ENCODE results near the gene AFTPH.
"Not testable (repeated sequence)": the region's sequence is repeated elsewhere in the genome, so short reads cannot be mapped to it uniquely, and the experiment has no call there.

Gene AFTPH

DNA sequence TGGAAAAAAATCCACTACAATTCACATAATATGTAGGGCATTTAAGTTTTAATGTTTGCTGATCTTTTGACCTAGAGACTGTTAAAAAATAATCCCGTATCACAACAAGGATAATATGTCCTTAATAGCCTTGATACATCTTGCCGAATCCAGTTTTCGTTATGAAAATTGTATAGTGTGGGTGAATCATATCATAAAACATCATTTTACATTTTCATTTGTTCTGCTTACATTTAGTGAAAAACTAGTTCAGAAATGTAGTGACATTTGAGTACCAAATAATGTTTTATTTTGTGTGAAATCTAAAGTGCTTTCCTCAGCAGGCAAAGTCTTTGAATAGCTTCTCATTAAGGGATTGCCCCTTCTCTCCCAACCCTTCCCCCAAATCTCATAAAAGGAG, 1.9 kb downstream of the AFTPH start:
- TF ChIP-seq, protein P1, sequence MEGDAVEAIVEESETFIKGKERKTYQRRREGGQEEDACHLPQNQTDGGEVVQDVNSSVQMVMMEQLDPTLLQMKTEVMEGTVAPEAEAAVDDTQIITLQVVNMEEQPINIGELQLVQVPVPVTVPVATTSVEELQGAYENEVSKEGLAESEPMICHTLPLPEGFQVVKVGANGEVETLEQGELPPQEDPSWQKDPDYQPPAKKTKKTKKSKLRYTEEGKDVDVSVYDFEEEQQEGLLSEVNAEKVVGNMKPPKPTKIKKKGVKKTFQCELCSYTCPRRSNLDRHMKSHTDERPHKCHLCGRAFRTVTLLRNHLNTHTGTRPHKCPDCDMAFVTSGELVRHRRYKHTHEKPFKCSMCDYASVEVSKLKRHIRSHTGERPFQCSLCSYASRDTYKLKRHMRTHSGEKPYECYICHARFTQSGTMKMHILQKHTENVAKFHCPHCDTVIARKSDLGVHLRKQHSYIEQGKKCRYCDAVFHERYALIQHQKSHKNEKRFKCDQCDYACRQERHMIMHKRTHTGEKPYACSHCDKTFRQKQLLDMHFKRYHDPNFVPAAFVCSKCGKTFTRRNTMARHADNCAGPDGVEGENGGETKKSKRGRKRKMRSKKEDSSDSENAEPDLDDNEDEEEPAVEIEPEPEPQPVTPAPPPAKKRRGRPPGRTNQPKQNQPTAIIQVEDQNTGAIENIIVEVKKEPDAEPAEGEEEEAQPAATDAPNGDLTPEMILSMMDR (IDR thresholded peaks at IDR 0.05; ENCODE audit: insufficient read depth, low read length, poor library complexity, severe bottlenecking): no peak
- Histone ChIP-seq H3K36me3 (ENCODE audit: control insufficient read depth, insufficient read depth, low read length) (no peaks in the 10 kb centered on the region; the same call in 1 of the 2 replicates), H3K4me3 (replicated peaks; ENCODE audit: low read depth, low read length) (peak overlapping the region; percentile 100), H3K27me3 (replicated peaks; ENCODE audit: control insufficient read depth, insufficient read depth, low read length) (no peaks in the 10 kb centered on the region)
- no peak for DNase-seq (ENCODE audit: extremely low read depth, insufficient read length)

DNA sequence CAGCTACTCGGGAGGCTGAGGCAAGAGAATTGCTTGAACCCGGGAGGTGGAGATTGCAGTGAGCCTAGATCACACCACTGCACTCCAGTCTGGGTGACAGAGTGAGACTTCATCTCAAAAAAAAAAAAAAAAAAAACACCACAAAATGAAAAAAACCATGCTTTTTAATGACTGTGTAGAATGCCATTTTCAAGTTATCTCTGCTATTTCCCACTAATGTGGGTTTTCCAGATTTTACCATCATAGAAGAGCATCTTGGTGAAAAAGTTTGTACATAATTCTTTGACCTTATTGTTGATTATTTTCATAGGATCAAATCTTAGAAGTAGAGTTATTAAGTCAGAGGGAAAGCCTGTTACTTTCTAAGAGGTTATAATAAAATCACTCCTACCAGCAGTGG, 6.8 kb downstream of the AFTPH start:
- not testable (repeated sequence) for H3K36me3 ChIP-seq (ENCODE audit: control insufficient read depth, insufficient read depth, low read length); H3K4me3 ChIP-seq (replicated peaks; ENCODE audit: low read depth, low read length)

DNA sequence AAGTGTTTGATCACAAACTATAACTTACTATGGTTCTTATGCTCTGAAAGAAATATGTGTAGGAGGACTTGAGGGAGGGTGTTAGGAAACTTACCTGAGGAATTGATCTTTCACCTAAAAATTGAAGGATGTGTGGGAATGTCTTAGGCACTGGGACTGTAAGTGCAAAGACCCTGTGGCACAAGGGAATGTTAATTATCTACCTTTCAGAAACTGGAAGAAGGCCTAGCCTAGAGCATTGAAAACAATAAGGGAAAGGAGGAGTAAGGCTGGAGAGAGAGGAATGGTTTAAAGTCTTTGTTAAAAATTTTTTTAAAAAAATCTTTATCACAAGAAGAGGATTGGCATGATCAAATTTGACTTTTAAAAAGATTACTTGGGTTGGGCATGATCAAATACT, 7.9 kb downstream of the AFTPH start:
- Histone ChIP-seq H3K27me3 (replicated peaks; ENCODE audit: control insufficient read depth, insufficient read depth, low read length) (no peaks in the 10 kb centered on the region), H3K36me3 (ENCODE audit: control insufficient read depth, insufficient read depth, low read length) (no peaks in the 10 kb centered on the region; the same call in 1 of the 2 replicates), H3K4me3 (replicated peaks; ENCODE audit: low read depth, low read length) (no peak overlapping the region)
- no peak for DNase-seq (ENCODE audit: extremely low read depth, insufficient read length)
- TF ChIP-seq, protein P1 (IDR thresholded peaks at IDR 0.05; ENCODE audit: insufficient read depth, low read length, poor library complexity, severe bottlenecking): no peak

More for the DNA sequence above, 6.8 kb downstream of the AFTPH start:
- not testable (repeated sequence) for DNase-seq (ENCODE audit: extremely low read depth, insufficient read length); H3K27me3 ChIP-seq (replicated peaks; ENCODE audit: control insufficient read depth, insufficient read depth, low read length)

DNA sequence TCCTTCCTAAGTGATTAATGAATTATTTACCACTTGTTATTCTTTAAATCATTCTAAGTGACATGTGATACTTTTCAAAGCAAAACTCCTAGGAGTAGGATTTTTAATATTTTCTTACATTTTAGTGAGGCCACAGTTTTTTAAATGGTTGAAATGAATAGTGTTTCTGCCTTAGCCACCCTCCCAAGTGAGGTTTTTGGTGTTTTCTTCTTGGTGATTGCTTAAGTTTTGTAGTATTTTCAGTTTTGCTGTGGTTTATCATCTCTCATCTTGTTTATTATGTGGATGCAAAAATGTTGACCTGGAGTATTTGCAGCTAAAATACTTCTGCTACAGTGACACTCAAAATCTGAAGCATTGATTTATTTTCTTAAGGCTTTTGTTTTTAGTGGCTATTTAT, 9.8 kb downstream of the AFTPH start:
- H3K4me3 ChIP-seq (replicated peaks; ENCODE audit: low read depth, low read length): peak overlapping the region; percentile 14
- no peak for DNase-seq (ENCODE audit: extremely low read depth, insufficient read length)
- TF ChIP-seq, protein P1 (IDR thresholded peaks at IDR 0.05; ENCODE audit: insufficient read depth, low read length, poor library complexity, severe bottlenecking): no peak
- H3K27me3 ChIP-seq (replicated peaks; ENCODE audit: control insufficient read depth, insufficient read depth, low read length): no peaks in the 10 kb centered on the region
- no peaks in the 10 kb centered on the region; the same call in 1 of the 2 replicates for H3K36me3 ChIP-seq (ENCODE audit: control insufficient read depth, insufficient read depth, low read length)

DNA sequence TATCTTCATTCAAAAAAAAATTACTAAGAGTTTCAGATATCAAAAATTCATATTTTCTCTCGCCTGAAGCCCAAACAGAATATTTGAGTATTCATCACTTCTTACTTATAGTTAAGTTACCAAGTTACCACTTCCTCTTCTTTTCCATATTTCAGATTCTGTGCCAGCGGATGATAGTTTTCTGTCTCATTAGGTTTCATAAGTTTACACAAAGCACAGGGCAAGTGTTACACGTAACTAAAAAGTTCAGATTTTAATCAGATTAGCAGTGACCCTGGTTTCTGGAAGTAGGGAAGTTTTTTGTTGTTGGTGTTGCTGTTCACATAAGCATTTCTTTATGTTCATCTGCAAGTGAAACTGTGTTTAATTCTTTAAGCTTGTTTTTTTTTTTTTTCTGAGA, 10.2 kb downstream of the AFTPH start:
- peak; percentile 54 for DNase-seq (ENCODE audit: extremely low read depth, insufficient read length)
- H3K27me3 ChIP-seq (replicated peaks; ENCODE audit: control insufficient read depth, insufficient read depth, low read length): no peaks in the 10 kb centered on the region
- no peaks in the 10 kb centered on the region; the same call in 1 of the 2 replicates for H3K36me3 ChIP-seq (ENCODE audit: control insufficient read depth, insufficient read depth, low read length)
- no peak overlapping the region for H3K4me3 ChIP-seq (replicated peaks; ENCODE audit: low read depth, low read length)
- TF ChIP-seq, protein P1 (IDR thresholded peaks at IDR 0.05; ENCODE audit: insufficient read depth, low read length, poor library complexity, severe bottlenecking): no peak

DNA sequence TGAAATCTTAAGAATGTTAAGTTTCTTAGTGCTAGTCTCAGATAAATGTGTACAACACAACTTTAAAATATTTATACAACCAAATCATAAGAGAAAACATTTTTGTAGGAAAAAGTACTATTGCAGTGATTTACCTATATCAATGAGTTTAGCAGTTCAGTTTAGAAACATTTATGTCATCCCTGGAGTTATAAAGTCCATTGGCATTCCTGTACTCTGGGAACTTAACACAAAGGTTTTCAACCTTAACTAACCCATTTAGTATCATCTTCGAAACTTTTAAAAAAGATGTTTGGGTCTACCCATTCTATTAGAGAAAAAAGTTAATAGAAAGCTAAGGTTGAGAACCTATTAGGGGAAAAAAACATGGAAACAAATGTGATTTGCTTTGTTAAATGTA, 10.9 kb downstream of the AFTPH start:
- TF ChIP-seq, protein P1 (IDR thresholded peaks at IDR 0.05; ENCODE audit: insufficient read depth, low read length, poor library complexity, severe bottlenecking): no peak
- Histone ChIP-seq H3K27me3 (replicated peaks; ENCODE audit: control insufficient read depth, insufficient read depth, low read length) (no peaks in the 10 kb centered on the region), H3K36me3 (ENCODE audit: control insufficient read depth, insufficient read depth, low read length) (no peaks in the 10 kb centered on the region), H3K4me3 (replicated peaks; ENCODE audit: low read depth, low read length) (no peak overlapping the region)
- no peak for DNase-seq (ENCODE audit: extremely low read depth, insufficient read length)
